Stimulated activated CD8-positive, alpha-beta memory T cell treated with anti-CD3 and anti-CD28 coated beads, Interleukin-7, amount 100 ng/mL, for 1 hour (primary cell): ENCODE data around the gene PLCXD3.

Experiments used
- DNase-seq, 2 donors: peaks; one replicate each; pipeline ENCODE4 v3.0.0-alpha.2; 2020; ENCODE audit warnings: low read depth in 2 of 2

PLCXD3 gene, protein sequence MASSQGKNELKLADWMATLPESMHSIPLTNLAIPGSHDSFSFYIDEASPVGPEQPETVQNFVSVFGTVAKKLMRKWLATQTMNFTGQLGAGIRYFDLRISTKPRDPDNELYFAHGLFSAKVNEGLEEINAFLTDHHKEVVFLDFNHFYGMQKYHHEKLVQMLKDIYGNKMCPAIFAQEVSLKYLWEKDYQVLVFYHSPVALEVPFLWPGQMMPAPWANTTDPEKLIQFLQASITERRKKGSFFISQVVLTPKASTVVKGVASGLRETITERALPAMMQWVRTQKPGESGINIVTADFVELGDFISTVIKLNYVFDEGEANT

DNA sequence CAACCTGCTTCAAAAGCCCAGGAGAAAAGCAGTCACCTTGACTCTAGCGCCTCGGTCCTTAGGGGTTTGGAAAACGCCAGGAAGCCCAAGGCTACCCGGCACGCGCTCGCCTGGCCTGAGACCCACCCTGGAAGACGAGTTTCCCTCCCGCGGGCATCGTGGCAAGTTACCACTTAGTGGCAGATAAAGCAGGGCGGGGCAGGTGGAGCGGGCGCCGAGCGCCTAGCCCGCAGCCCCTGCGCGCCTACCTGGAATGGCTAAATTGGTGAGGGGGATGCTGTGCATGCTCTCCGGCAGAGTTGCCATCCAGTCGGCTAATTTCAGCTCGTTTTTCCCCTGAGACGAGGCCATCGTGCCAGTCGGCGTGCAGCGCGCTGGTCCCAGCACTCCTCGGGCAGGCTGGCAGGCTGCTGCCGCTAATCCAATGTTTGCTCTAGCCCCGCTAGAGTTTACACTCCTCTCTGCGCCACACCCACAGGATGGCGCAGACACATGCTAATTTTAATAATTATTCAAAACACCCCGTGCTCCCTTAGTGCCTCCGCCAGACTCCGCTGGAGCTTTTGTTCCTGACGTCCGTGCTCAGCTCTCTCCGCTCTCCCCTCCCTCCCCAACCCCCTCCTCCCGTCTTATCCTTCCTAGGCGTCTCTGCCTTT, at the start of gene PLCXD3:
PLCXD3 (minus strand) TSS at position 426 of the 656 bp plus-strand sequence; CDS start at position 351, 75 bp downstream.
- DNase-seq: no peak

DNA sequence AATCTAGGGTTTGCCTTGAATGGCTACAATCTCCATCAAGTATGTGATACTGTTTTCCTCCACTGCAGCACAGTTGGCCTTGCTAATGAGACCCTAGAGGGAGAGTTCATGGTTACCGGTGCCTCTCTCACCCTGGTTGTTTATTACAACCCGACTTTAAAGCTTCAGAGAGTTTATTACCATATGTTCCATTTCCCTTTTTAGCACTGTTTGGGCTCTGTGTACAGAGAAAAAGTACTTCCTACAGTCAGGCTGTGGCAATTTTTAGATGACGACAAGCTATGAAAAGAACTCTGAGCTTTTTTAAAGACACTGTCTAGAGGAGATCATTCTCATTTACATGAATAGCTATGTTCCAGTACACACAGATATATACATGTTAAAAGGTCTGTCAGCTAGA, 48.8 kb upstream of the PLCXD3 start:
- DNase-seq: no peak

DNA sequence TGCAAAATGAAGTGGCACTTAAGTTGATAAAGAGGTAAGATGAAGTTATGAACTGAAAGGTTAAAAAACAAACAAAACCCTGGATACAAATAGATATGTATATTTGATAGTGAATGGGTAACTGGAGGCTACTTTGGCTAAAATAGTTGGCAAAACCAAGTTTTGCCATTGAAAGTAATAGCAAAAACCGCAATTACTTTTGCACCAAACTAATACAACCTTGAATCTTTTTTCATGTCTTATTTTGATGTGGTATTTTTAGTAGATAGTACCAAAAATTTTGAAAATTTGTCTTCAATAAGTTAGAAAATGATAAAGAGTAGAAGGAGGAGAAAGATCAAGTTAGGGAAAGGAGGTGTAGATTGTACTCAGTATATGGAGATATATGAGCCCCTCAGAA, 47.9 kb upstream of the PLCXD3 start:
- DNase-seq: no peak

DNA sequence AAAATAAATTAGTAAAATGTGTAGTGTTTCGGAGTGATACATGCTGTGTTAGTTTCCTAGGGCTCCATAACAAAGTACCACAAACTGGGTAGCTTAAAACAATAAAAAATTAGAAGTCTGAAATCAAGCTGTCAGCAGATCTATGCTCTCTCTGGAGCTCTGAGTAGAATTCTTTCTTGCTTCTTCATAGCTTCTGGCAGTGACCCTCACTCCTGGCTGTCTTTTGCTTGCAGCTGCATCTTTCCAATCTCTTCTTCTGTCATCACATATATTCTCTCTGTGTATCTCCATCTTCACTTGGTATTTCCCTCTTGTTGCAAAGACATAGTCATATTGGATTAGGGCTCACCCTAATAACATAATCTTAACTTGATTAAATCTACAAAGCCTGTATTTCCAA, 37.6 kb upstream of the PLCXD3 start:
- no peak for DNase-seq

DNA sequence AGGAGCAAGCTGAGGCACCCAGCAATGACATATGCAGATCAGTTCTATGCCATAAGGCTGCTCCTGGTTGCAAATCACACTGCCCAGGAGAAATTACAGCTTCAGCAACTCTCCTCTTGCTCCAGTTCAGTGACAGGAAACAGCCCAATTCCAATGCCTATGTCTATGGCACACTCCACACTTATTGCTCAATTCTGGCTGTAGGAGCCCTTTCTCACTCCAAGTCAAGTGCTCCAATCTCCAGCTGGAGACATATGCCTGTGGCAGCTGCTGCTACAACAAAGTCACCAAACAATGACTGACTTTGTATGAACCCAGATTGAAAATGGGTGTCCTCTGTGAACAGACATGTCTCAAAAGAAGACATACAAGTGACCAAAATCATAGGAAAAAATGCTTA, 31.8 kb upstream of the PLCXD3 start:
- DNase-seq: no peak

DNA sequence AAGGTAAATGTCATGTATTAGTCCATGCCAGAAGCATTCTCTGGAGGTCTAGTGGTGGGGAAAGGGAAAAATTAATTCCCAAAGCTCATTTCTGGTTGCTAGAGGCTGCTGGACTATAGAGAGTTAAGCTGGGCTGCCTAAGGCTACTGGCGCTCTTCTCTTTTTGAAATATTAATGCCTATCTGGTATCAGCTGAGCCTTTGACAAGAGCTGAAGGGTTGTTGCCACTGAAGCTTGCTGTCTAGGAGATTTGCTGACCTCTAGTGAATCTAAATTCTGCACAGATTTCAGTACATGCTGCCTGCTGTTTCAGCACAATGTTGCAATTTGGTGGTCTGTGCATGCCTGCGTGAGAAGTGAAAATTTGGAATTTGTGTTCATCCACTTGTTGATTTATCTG, 29.1 kb upstream of the PLCXD3 start:
- DNase-seq: no peak

DNA sequence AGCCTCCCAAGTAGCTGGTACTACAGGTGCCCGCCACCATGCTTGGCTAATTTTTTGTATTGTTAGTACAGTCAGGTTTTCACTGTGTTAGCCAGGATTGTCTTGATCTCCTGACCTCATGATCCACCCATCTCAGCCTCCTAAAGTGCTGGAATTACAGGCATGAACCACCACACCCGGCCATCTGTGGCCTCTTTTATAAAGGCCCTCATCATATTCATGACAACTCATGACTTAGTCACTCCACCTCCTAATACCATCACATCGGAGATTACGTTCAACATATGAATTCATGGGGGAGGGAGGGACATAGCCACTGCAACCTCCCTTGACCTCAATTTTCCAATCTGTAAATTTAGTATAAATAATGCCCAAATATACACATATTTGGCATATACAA, 27.2 kb upstream of the PLCXD3 start:
- DNase-seq: no peak

DNA sequence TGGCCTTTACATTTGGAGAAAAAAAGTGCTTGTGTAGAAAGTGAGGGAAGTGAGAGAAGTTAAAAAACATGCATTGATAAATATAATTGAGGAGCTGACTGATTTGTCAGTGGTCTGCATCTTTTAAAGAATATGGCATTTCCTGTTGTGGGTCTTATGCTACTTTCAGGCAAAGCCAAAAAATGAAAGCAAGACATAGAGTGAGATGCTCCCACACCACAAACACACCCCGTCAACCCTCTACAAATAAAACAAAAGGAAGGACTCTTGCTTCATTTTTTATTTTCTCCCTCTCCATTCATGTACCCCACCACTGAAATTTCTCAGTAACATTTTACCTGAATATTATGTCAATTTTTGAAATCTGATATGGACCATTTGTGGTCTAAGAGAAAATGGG, 22.1 kb upstream of the PLCXD3 start:
- no peak for DNase-seq

DNA sequence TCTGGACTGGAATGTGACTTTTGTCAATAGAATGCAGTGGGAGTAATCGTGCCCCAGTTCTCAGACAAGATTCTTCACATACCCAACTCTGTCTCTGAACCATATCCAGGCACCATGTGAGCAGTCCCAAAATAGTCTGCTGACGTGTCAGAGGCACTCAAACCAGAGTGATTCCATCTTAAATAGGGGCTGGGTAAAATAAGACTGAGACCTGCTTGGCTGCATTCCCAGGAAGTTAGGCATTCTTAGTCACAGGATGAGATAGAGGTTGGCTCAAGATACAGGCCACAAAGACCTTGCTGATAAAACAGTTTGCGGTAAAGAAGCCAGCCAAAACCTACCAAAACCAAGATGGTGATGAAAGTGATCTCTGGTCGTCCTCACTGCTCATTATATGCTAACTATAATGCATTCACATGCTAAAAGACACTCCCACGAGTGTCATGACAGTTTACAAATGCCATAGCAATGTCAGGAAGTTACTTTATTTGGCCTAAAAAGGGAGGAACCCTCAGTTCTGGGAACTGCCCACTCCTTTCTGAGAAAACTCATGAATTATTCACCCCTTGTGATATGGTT, 16.9 kb upstream of the PLCXD3 start:
- DNase-seq: no peak

DNA sequence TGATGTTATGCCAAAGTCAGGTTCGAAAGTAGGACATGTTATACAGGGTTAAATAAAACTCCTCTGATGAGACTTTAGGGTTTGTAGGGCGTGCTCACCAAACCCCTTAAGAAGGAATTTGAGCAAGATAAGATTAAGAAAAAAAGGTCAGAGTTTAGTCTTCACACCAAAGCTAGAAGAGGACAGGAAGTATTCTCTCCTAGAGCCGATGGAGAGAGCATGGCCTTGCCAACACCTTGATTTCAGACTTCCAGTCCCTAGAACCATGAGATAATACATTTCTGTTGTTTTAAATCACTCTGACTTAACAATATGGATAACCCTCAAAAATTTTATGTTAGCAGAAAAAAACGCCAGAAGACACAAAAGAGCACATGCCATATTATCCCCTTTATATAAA, 16.3 kb upstream of the PLCXD3 start:
- no peak for DNase-seq

DNA sequence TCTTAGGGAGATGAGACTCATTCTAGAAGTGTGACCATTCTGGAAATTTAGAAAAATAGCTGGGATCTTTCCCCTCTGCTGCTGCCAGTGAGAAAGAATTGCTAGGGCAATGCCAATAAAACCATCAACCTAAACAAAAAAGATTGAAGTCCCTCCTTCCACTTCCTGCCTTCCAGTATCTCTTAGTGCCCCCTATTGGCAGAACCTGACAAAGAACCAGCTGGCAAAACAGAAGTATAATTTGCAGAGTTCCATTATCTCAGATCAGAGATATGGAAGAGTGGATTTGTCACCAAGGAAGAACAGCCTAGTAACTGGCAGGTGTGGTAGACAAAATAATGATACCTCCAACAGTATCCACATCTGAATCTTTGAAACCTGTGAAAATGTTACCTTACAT, 13.8 kb upstream of the PLCXD3 start:
- DNase-seq: no peak

DNA sequence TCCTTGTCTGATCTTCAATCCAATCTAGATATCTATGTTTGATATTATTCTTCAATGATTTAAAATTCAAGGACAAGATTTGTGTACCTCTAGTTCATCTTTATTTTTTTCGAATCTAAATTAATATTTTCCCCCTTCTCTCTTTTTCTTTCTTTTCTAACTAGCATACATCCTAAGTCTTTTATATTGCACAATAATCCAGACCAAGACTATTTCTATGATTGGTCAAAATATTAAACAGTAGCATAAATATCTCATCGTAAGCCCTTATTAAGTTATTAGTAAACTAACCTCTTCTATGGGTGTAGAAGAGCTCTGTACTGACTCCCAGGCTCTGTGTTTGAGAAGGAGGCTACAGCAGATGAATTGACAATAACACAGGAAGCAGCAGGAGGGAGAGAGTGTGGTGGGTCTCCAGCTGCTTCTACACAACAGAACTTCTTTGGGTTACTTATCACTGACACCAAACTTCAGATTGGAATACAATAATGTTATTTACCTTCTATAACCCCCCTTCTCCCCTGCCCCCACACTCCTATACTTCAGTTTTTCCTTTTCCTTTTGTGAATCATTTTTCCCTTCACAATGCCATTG, 11.9 kb upstream of the PLCXD3 start:
- no peak for DNase-seq

DNA sequence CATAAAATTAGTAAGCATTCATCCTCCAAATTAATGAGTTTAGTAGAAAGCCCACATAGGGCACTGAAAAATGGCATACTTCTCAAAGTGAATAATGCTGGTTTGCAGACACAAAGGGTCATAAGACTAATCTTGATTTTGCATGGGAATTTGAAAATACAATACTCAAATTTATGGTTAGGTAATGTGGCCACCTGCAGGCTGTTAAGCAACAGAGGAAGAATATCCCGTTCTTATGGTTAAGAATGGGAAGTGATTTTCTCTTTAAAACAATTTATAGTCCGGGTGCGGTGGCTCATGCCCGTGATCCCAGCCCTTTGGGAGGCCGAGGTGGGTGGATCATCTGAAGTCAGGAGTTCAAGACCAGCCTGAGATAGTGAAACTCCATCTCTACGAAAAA, 9.4 kb upstream of the PLCXD3 start:
- DNase-seq: no peak

DNA sequence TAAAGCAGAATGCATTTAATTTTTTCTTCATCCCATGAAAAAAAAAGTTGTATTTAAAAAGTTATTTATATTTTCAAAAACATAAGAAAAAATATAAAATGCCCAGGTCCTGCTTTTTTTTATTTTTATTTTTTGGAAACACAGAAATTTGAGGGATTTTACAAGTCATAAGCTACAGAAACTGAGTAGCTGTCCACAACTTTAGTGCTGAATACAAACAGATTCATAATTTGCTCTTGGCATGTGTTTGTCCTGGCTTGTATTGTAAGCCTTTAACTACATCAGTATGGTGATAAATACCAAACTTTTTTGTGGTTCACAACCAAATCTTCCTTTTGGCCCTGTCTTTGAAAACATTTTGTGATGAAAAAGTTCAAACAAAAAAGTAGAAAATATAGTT, 7.5 kb upstream of the PLCXD3 start:
- no peak for DNase-seq

DNA sequence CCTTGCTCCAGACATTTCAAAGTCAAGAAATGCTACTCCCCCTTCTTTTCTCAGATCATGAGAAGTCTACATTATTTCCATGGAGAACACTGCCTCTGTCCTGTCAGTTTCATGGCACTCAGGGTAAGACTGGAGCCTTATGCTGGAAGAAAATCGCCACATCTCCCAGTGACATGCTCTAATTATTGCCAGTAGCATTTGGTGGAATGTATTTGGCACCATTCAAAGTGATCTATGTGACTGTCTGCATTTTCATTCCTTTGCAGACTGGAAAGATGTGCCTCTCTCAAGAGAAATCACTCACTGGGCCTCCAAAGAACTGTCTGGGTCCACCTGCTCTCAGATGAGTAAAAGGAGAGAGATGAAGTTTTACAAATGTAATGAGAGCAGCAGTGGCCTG, 840 bp upstream of the PLCXD3 start:
- DNase-seq: no peak

DNA sequence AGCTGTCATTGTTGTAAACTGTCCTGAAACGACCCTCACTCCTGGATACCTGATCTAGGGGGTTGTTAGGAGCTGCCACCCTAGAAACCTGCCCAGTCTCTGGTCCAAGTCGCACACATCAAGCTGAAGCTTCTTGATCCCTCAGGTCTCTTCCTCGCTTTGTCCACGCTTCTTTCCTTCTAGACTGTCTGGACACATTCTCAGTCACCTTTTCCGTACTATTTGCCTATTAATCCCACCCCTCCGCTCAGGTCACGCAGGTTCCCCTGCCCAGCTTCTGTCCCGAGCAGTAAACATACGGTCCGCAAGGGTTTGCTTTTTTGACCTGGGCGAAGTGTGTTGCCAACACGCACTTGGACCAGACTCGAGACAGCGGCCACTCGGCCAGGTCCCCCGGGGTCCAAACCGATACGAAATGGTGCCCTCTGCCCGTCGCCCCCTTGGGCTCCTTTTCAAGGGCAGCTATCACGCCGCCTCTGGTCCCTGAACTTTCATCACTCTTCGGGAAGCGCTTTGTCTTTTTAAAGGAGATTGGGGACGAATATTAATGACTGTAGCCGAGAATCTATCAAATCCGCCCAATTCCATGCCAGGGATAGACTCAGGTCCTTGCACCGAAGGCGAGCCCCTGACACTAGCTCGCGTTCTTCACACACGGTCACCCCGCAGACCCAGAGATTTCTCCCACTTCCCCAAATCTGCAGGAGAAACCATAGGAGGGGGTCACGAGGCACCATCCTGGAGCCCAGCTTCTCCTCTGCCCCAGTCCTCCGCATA, 814 bp downstream of the PLCXD3 start:
- DNase-seq: no peak

DNA sequence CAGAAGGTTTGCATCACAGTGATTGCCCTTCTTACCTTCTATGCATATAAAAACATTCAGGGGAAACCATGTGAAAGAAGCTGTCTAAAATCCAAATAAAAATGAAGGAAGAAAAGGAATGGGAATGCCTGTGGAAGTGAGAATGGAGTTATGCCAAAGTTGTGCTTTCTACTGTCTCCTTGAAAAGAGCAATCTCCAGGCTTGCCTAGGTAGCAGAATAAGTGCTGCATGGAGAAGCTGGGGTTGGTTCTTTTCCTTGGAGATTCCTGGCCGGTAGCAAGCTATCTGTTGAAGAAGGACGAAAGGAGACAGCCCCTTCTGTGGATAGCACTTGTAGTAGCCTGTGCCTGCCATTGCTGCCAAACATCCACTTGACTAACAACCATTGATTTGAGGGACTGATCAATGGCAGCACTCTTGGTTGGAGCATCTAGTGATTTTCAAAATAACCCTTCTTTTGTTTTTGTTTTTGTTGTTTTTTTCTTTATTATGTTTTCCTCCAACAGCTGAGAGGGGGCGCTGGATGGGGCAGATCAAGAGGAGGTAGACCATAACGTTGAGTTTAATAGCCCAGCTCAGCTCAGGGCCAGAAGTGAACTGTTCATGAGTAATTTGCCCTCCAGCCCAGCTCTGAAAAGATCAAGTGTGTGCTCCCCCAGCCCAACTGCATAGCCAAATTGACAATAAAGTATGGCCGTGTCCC, 1.6 kb downstream of the PLCXD3 start:
- DNase-seq: no peak

DNA sequence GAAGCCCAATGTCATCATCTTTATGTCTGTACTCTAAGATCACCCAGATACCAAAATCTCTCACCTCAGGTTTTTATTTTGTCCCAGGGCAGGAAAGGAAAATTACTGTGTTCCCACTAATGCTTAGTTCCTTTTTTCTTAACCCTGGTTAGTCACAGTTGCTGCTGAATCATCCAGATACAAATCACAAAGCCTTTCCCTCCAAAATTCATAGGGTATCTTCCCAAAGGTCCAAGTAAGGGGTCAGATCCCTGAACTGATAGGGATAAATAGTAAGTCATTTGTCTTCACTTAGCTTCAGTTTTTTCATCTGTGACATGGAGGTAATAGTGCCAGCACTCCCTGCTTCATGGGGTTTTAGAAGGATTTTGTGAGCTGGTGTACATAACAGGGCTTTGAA, 2.2 kb downstream of the PLCXD3 start:
- no peak for DNase-seq

DNA sequence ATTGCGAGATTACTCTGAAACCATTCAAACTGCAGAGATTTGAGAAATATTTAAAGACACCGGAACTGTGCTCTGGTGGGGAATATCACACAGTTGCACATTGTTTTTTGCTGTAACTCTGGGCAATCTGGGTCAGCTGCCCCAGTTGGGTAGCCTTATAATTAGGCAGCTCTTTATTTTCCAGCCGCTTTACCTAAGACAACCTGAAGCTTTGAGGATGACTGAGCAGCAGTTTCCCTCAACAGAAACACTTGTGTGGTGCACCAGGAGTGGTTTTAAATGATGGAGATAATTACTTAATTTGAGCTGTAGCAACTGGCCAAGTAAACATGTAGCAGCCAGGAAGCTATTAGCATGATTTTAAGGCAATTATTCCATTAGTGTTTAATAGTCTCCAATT, 2.9 kb downstream of the PLCXD3 start:
- DNase-seq: no peak

DNA sequence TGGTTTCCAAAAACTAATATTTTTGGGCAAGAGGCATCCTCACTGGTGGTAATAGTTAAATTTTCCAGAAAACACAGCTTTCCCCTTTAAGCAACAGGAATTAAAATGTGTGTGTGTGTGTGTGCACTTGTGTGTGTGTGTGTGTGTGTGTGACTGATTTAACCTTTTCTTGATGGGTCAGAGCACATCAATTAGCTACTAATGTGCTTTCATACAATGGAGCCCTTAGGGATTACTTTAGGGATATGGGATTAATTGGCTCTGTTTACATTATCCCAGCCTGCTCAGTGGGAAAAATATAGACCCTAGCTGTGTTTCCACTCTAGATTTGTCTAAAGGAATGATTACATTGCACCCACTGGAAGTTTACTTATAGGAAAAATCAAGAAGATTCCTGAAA, 6.5 kb downstream of the PLCXD3 start:
- DNase-seq: no peak

DNA sequence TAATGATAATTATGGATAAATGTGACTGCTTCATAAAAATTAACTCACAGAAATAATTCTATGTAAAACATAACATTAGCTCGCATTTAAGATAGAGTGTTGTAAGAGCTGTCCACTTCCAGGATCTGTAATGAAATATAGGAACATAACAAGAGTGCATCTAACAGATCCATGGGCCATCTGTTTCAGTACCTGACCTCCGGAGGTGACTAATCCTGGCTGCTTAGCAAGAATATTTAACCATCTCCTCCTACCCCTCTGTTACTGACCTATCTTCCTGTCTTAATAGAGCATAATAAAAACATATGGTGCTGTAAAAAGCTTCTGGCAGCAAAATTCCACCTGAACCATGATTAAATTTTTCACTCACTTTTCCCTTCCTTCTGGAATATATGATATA, 7.1 kb downstream of the PLCXD3 start:
- DNase-seq: no peak
